NB4 (cell line): ENCODE measurements around the gene MAP3K13.

Experiments used
- DNase-seq: peaks from one replicate; pipeline ENCODE4 v3.0.0; 2010; ENCODE audit warnings: low read depth
- H3K4me3 ChIP-seq: one replicate; pipeline ENCODE4 v1.5.1; 2011; ENCODE audit warnings: mild to moderate bottlenecking, low read depth, low read length, moderate library complexity
- CTCF ChIP-seq: IDR thresholded peaks from one replicate; pipeline ENCODE4 v1.5.1; 2012; ENCODE audit warnings: low read depth, low read length
- MAX ChIP-seq: IDR thresholded peaks from 2 replicates; pipeline ENCODE4 v1.6.1; 2011; ENCODE audit warnings: low read depth, low read length
- MYC ChIP-seq: IDR thresholded peaks from 2 replicates; pipeline ENCODE4 v1.6.1; 2011; ENCODE audit warnings: low read depth, low read length
- POLR2A ChIP-seq: IDR thresholded peaks from 2 replicates; pipeline ENCODE4 v1.6.1; 2011; ENCODE audit warnings: mild to moderate bottlenecking; ENCODE audit not compliant: insufficient read length; ENCODE audit errors: extremely low read depth

The MAP3K13 gene

GRCh38 chr3:185342459-185343174 lies 20.3 kb upstream of the MAP3K13 start:
- TF ChIP-seq POLR2A (no peak), MYC (no peak), CTCF (no peak), MAX (no peak)
- H3K4me3 ChIP-seq: no peak overlapping the region
- DNase-seq: no peak

- no peak overlapping the region for H3K4me3 ChIP-seq
- DNase-seq: no peak
- TF ChIP-seq POLR2A (no peak), MAX (no peak), MYC (no peak), CTCF (no peak)
These were observed 15.5 kb upstream of the MAP3K13 start for GRCh38 chr3:185347399-185347798.

- no peak overlapping the region for H3K4me3 ChIP-seq
- DNase-seq: no peak
- no peak for TF ChIP-seq MAX
- no peak for TF ChIP-seq POLR2A
- TF ChIP-seq CTCF: no peak
- TF ChIP-seq MYC: no peak
These were observed 12.1 kb upstream of the MAP3K13 start for GRCh38 chr3:185350841-185351240.

GRCh38 chr3:185351396-185351795 lies 11.5 kb upstream of the MAP3K13 start:
- TF ChIP-seq CTCF (no peak), MYC (no peak), MAX (no peak), POLR2A (no peak)
- no peak overlapping the region for H3K4me3 ChIP-seq
- no peak for DNase-seq

- TF ChIP-seq CTCF: no peak
- no peak for TF ChIP-seq MAX
- no peak for TF ChIP-seq MYC
- TF ChIP-seq POLR2A: no peak
- no peak overlapping the region for H3K4me3 ChIP-seq
- no peak for DNase-seq
These were observed 9.7 kb upstream of the MAP3K13 start for GRCh38 chr3:185353225-185353624.
